GM12865 (cell line): ENCODE data around the gene KRTAP26-1.

Source experiments
- DNase-seq: peaks from one replicate; pipeline ENCODE4 v3.0.0; 2010; ENCODE audit warnings: low read depth
- H3K4me3 ChIP-seq: 2 replicates; pipeline ENCODE4 v1.5.1; 2011; ENCODE audit warnings: mild to moderate bottlenecking, low read depth, low read length, control low read depth
- TF ChIP-seq, protein P1 (sequence below): IDR thresholded peaks from 2 replicates; pipeline ENCODE4 v1.5.1; 2011; ENCODE audit warnings: low read length, control low read depth, low read depth, inconsistent platforms; ENCODE audit not compliant: insufficient read depth; ENCODE audit errors: missing control alignments

The KRTAP26-1 gene, protein sequence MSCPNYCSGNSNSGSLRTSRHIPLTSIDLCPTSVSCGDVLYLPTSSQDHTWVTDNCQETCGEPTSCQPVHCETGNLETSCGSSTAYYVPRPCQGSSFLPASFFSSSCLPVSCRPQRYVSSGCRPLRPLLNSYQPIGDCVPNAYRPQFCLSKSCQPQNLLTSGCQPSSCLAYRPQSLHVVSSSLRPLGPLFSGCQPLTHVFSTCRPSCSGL

DNA sequence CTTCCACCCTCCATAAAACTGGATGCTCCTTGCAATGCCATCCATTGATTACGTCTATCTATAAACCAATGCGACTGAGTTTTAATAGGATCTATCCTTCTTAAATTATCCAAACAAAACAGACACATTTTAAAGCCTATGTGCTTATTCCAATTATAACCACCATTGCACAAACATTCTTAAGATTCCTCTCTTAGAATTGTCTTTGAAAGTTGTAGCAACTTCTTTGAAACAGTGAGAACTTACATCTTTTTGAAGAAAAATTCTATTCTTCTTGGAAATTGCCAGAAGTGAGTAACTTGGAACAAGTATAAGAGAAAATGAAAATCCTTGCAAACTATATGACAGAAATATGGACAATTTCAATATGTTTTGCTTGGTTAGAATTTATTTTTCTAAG is at the start of gene KRTAP26-1:
KRTAP26-1 (minus strand) TSS at position 101 of the 400 bp plus-strand sequence. CDS start 280 bp downstream, outside the sequence.
- DNase-seq: no peak
- no peak within 1 kb of the TSS for H3K4me3 ChIP-seq
- TF ChIP-seq, protein P1, sequence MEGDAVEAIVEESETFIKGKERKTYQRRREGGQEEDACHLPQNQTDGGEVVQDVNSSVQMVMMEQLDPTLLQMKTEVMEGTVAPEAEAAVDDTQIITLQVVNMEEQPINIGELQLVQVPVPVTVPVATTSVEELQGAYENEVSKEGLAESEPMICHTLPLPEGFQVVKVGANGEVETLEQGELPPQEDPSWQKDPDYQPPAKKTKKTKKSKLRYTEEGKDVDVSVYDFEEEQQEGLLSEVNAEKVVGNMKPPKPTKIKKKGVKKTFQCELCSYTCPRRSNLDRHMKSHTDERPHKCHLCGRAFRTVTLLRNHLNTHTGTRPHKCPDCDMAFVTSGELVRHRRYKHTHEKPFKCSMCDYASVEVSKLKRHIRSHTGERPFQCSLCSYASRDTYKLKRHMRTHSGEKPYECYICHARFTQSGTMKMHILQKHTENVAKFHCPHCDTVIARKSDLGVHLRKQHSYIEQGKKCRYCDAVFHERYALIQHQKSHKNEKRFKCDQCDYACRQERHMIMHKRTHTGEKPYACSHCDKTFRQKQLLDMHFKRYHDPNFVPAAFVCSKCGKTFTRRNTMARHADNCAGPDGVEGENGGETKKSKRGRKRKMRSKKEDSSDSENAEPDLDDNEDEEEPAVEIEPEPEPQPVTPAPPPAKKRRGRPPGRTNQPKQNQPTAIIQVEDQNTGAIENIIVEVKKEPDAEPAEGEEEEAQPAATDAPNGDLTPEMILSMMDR: no peak

DNA sequence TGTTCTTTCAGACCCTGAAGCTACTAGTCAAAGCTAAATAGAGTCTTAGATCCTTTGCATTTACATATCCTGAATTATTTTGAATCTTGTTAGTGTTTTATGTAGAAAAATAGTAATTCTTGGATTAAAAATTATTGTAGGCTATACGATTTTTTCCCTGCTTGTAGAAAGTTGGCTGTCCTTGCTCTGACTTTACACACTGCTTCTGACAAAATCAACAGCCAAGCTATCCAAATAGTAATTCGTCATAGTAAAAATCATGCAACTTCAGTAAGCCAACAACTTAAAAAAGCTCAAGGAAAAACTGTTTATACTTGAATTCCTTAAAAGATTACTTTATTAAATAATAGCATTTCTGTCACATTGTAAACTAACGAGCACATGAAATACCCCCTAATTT is 35.8 kb upstream of the KRTAP26-1 start:
- no peak overlapping the region for H3K4me3 ChIP-seq
- TF ChIP-seq, protein P1: no peak
- DNase-seq: no peak

DNA sequence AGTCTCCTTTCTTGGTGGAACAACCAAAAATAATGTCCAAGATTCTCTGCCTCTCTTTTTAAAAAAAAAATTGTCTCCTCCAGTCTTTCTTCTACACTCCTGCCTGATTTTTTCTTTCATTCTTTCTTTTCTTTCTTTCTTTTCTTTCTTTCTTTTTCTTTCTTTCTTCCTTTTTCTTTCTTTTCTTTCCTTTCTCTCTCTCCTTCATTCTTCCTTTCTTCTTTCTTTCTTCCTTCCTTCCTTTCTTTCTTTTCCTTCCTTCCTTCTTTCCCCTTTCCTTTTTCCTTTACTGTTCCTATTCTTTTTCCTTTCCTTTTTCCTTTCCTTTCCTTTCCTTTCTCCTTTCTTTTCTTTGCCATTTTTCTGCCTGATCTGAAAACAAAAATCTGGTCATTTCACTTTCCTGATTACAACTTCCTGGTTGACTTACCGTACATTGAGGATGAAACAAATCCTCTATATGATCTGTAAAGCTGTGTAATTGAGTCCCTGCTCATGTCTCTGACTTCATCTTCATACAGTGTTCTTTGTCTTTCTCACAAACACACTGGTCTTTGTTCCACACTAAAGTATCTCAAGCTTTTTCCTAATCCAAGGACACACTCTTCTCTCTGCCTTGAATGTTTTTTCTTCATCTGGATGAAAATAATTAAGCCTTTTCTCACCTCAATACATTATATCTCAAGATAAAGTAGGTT is 34.3 kb upstream of the KRTAP26-1 start:
- TF ChIP-seq, protein P1: no peak
- no peak for DNase-seq
- H3K4me3 ChIP-seq: no peak overlapping the region

DNA sequence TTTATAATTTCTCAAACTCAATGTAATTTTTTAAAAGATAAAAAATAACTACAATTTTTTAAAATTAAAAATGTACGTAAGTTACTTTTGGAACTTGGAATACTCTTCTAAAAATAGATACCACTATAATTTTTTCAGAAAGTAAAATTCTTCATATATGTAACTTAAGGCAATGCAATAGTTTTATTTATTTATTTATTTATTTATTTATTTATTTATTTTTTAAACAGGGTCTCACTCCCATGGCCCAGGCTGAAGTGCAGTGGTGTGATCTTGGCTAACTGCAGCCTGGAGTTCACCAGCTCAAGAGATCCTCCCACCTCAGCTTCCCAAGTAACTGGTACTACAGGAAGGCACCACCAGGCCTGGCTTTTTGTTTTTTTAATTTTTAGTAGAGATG is 31.4 kb upstream of the KRTAP26-1 start:
- TF ChIP-seq, protein P1: no peak
- no peak for DNase-seq
- H3K4me3 ChIP-seq: no peak overlapping the region

DNA sequence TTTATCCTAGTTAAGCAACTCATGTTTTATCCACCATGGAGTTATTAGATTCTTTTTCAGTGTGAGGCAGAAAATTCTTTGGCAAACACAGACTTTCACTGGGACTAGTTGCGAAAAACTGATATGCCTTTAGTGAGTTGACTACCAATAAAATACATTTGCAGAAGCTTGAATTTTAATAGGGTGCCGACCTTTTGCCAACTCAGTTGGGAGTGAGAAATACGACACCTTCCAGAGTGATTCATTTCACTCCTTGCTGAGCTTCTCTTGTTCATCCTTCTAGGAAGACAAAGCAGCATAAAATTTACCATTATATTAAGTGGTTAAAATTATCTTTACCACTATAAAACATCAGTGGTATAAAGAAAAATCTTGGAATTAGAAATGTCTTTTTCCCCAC is 29.5 kb upstream of the KRTAP26-1 start:
- no peak overlapping the region for H3K4me3 ChIP-seq
- DNase-seq: no peak
- TF ChIP-seq, protein P1: no peak

DNA sequence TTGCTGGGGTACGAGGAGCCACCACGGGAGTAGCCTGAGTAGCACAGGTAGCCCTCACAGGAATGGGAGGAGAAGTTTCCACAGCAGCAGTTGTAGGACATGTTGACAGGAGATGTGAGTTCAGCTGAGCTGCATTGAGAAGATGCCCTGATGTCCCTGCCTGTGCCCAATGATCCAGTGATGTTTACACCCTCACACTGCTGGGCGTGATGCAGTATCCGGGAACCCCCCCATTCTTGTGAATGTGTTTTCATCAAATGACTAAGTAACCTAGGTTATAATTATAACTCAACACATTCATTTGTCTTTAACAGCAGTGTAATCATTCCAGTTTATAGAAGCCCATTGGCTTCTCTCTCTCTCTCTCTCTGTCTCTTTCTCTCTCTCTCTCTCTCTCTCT is 28.4 kb upstream of the KRTAP26-1 start, which contains the start of gene KRTAP23-1:
KRTAP23-1 (minus strand) TSS at position 101 of the 400 bp plus-strand sequence; CDS start at position 101, 0 bp downstream.
- TF ChIP-seq, protein P1: no peak
- peak; percentile 1 for DNase-seq
- H3K4me3 ChIP-seq: no peak within 1 kb of the TSS
